ENCODE data around the gene ATP9A. TPM values are rescaled to one million over a fixed set of nuclear protein-coding genes. Genes with fewer than 3 reads are reported as not detected.

ATP9A gene
- total RNA-seq, 1 experiment from 2014 or later, result 31.8 TPM

GRCh38 chr20:51563486-51564332 is 204.5 kb downstream of the ATP9A start:
- peak; percentile 54 for DNase-seq (ENCODE audit: extremely low read depth, low read depth)

- no peak for DNase-seq (ENCODE audit: extremely low read depth, low read depth)
Measured at GRCh38 chr20:51563174-51563485, 205.1 kb downstream of the ATP9A start.

GRCh38 chr20:51562332-51563173 is 205.6 kb downstream of the ATP9A start:
- peak; percentile 69 for DNase-seq (ENCODE audit: extremely low read depth, low read depth)

- DNase-seq (ENCODE audit: extremely low read depth, low read depth), result no peak
Measured at GRCh38 chr20:51562027-51562331, 206.2 kb downstream of the ATP9A start.

- no peak for DNase-seq (ENCODE audit: extremely low read depth, low read depth)
Measured at GRCh38 chr20:51560550-51561307, 207.5 kb downstream of the ATP9A start.

GRCh38 chr20:51560042-51560441 is 208.1 kb downstream of the ATP9A start:
- no peak for DNase-seq (ENCODE audit: extremely low read depth, low read depth)

GRCh38 chr20:51554538-51555165 is 213.5 kb downstream of the ATP9A start:
- no peak for DNase-seq (ENCODE audit: extremely low read depth, low read depth)

- DNase-seq (ENCODE audit: extremely low read depth, low read depth), result no peak
Measured at GRCh38 chr20:51553897-51554486, 214.2 kb downstream of the ATP9A start.

GRCh38 chr20:51551186-51551585 is 217.0 kb downstream of the ATP9A start:
- DNase-seq (ENCODE audit: extremely low read depth, low read depth), result no peak

GRCh38 chr20:51549474-51549873 is 218.7 kb downstream of the ATP9A start:
- DNase-seq (ENCODE audit: extremely low read depth, low read depth), result no peak

- DNase-seq (ENCODE audit: extremely low read depth, low read depth), result no peak
Measured at GRCh38 chr20:51547951-51548350, 220.2 kb downstream of the ATP9A start.

Other genes starting within 250 kb of the ATP9A start
- 0.92 and 1.1 TPM in 2 replicates for gene NFATC2, start 225.7 kb downstream of the ATP9A start, total RNA-seq (2014; rRNA removed; shearing (Covaris generic))
- gene SALL4, start 34.1 kb upstream of the ATP9A start, total RNA-seq (2014; rRNA removed; shearing (Covaris generic)), result 1.6 and 2.3 TPM in 2 replicates

Data from NCI-H460 (cell line).